GM23338 (cell line): ENCODE measurements around the gene SCLY. TPM values are rescaled to one million over a fixed set of nuclear protein-coding genes. Genes with fewer than 3 reads are reported as not detected.
A peak's percentile ranks its signal among the peaks of the same experiment; 100 is the strongest.

Experiments used
- ATAC-seq: fragments of 200-7000 bp; cut with Tn5 transposase; 3 replicates; pipeline ENCODE4 v1.9.1; 2020
- DNase-seq: peaks from one replicate; pipeline ENCODE4 v3.0.0-alpha.2; 2015; ENCODE audit warnings: low spot score
- H2AFZ ChIP-seq: fragments of 200-600 bp; sonication (generic); 2 replicates; pipeline ENCODE4 v1.8.0; 2016; ENCODE audit warnings: antibody characterized with exemption, mild to moderate bottlenecking, moderate library complexity
- H3F3A ChIP-seq: fragments of 200-600 bp; sonication (generic); replicated peaks from 2 replicates; pipeline ENCODE4 v1.8.0; 2017; ENCODE audit warnings: antibody characterized with exemption, mixed run types, low read depth
- H3K27ac ChIP-seq: fragments of 200-600 bp; sonication (generic); 2 replicates; pipeline ENCODE4 v1.6.1; 2016; ENCODE audit warnings: low read depth
- H3K27me3 ChIP-seq: fragments of 200-600 bp; sonication (generic); 2 replicates; pipeline ENCODE4 v1.8.0; 2016; ENCODE audit warnings: mild to moderate bottlenecking, mixed run types, moderate library complexity; ENCODE audit not compliant: insufficient read depth
- H3K36me3 ChIP-seq: fragments of 200-600 bp; sonication (generic); 2 replicates; pipeline ENCODE4 v1.8.0; 2016; ENCODE audit warnings: mild to moderate bottlenecking; ENCODE audit not compliant: insufficient read depth
- H3K4me1 ChIP-seq: fragments of 200-600 bp; sonication (generic); 2 replicates; pipeline ENCODE4 v1.8.0; 2016; ENCODE audit warnings: mild to moderate bottlenecking, moderate library complexity; ENCODE audit not compliant: insufficient read depth
- H3K4me2 ChIP-seq: fragments of 200-600 bp; sonication (generic); 2 replicates; pipeline ENCODE4 v1.7.1; 2017; ENCODE audit warnings: mixed run types
- H3K4me3 ChIP-seq: fragments of 200-600 bp; sonication (generic); 2 replicates; pipeline ENCODE4 v1.6.1; 2016; ENCODE audit warnings: mixed run types
- H3K79me2 ChIP-seq: fragments of 200-600 bp; sonication (generic); replicated peaks from 2 replicates; pipeline ENCODE4 v1.8.0; 2017; ENCODE audit warnings: mild to moderate bottlenecking; ENCODE audit not compliant: insufficient read depth
- H3K9me2 ChIP-seq: fragments of 200-600 bp; sonication (generic); 2 replicates; pipeline ENCODE4 v1.8.0; 2017; ENCODE audit not compliant: insufficient read depth
- H4K20me1 ChIP-seq: fragments of 200-600 bp; sonication (generic); replicated peaks from 2 replicates; pipeline ENCODE4 v1.8.0; 2017; ENCODE audit warnings: mild to moderate bottlenecking; ENCODE audit not compliant: insufficient read depth
- H3K27ac Mint-ChIP-seq: 2 replicates; pipeline ENCODE4 v1.8.0; 2020; ENCODE audit warnings: inconsistent platforms, mild to moderate bottlenecking, moderate library complexity, mixed read lengths
- H3K27me3 Mint-ChIP-seq: 3 replicates; pipeline ENCODE4 v1.8.0; 2022; ENCODE audit warnings: low read depth, mild to moderate bottlenecking, moderate library complexity, mixed read lengths, inconsistent platforms; ENCODE audit not compliant: insufficient read depth, poor library complexity
- H3K36me3 Mint-ChIP-seq: 3 replicates; pipeline ENCODE4 v1.8.0; 2021; ENCODE audit warnings: low read depth, mild to moderate bottlenecking, inconsistent platforms, moderate library complexity, mixed read lengths
- H3K4me1 Mint-ChIP-seq: 3 replicates; pipeline ENCODE4 v1.8.0; 2020; ENCODE audit warnings: mild to moderate bottlenecking, inconsistent platforms, mixed read lengths
- H3K4me3 Mint-ChIP-seq: 3 replicates; pipeline ENCODE4 v1.8.0; 2021; ENCODE audit warnings: moderate library complexity, mild to moderate bottlenecking, inconsistent platforms, mixed read lengths
- H3K9me3 Mint-ChIP-seq: 3 replicates; pipeline ENCODE4 v1.8.0; 2020; ENCODE audit warnings: moderate library complexity, mild to moderate bottlenecking, inconsistent platforms, mixed read lengths
- CREB1 ChIP-seq: fragments of 250-450 bp; sonication (Bioruptor Pico); IDR thresholded peaks from 2 replicates; pipeline ENCODE4 v1.5.0; 2020; ENCODE audit warnings: low read depth, mild to moderate bottlenecking, moderate library complexity
- EZH2 ChIP-seq: fragments of 200-600 bp; sonication (generic); IDR thresholded peaks from one replicate; pipeline ENCODE4 v1.8.0; 2017; ENCODE audit warnings: antibody characterized with exemption, mild to moderate bottlenecking, low read depth; ENCODE audit not compliant: unreplicated experiment
- EZH2phosphoT487 ChIP-seq: fragments of 200-600 bp; sonication (generic); IDR thresholded peaks from one replicate; pipeline ENCODE4 v1.8.1; 2018; ENCODE audit warnings: antibody characterized with exemption; ENCODE audit not compliant: unreplicated experiment
- JUNB ChIP-seq: IDR thresholded peaks from one replicate; pipeline ENCODE4 v1.6.1; 2016; ENCODE audit warnings: antibody characterized with exemption; ENCODE audit not compliant: unreplicated experiment
- NANOG ChIP-seq: IDR thresholded peaks from 2 replicates; pipeline ENCODE4 v1.6.1; 2016; ENCODE audit warnings: antibody characterized with exemption, borderline replicate concordance
- POLR2AphosphoS5 ChIP-seq: IDR thresholded peaks from 2 replicates; pipeline ENCODE4 v1.6.1; 2016; ENCODE audit warnings: antibody characterized with exemption, low read depth
- STAT1 ChIP-seq: IDR thresholded peaks from one replicate; pipeline ENCODE4 v1.6.1; 2016; ENCODE audit warnings: antibody characterized with exemption; ENCODE audit not compliant: unreplicated experiment
- ZNF114 ChIP-seq: fragments of 250-450 bp; sonication (Bioruptor Pico); IDR thresholded peaks from 2 replicates; pipeline ENCODE4 v1.5.0; 2020; ENCODE audit warnings: mild to moderate bottlenecking, moderate library complexity
- ZNF331 ChIP-seq: fragments of 250-450 bp; sonication (Bioruptor Pico); IDR thresholded peaks from 2 replicates; pipeline ENCODE4 v1.5.0; 2020; ENCODE audit warnings: low read depth, mild to moderate bottlenecking, moderate library complexity
- polyA plus RNA-seq: library from polyadenylated mRNA; unstranded; fragments of >200 nt; fragmentation: Nextera tagmentation; extraction: Ambion mirVana; gene quantifications from 2 replicates; pipeline ENCODE4 v1.2.1, GENCODE V29; 2016
- total RNA-seq: library from RNA; depleted of rRNA; stranded (reverse); fragments of >200 nt; shearing (Covaris generic); gene quantifications from 2 replicates; pipeline ENCODE4 v1.2.3, GENCODE V29; 2014
- TF ChIP-seq, protein P1 (sequence below), 2 experiments: fragments of 200-600 bp in 1 of 2; sonication (generic) in 1 of 2; conservative IDR thresholded peaks; 2 replicates each; pipeline versions ENCODE4 v1.5.1 to v1.6.1; 2016 to 2017; ENCODE audit warnings: antibody characterized with exemption in 2 of 2, low read depth in 2 of 2, mild to moderate bottlenecking in 2 of 2, moderate library complexity in 1 of 2
- TF ChIP-seq, protein P2 (sequence below): IDR thresholded peaks from 2 replicates; pipeline ENCODE4 v1.6.1; 2016; ENCODE audit warnings: antibody characterized with exemption
- TF ChIP-seq, protein P3 (sequence below): IDR thresholded peaks from one replicate; pipeline ENCODE4 v1.6.1; 2018; ENCODE audit warnings: antibody characterized with exemption; ENCODE audit not compliant: unreplicated experiment
- TF ChIP-seq, protein P4 (sequence below): fragments of 250-450 bp; sonication (Bioruptor Pico); IDR thresholded peaks from 2 replicates; pipeline ENCODE4 v1.5.0; 2020; ENCODE audit warnings: mild to moderate bottlenecking, moderate library complexity

The SCLY gene
- total and polyA plus RNA-seq, 2 experiments from 2014 or later, result 57.2 to 80.3 TPM

DNA sequence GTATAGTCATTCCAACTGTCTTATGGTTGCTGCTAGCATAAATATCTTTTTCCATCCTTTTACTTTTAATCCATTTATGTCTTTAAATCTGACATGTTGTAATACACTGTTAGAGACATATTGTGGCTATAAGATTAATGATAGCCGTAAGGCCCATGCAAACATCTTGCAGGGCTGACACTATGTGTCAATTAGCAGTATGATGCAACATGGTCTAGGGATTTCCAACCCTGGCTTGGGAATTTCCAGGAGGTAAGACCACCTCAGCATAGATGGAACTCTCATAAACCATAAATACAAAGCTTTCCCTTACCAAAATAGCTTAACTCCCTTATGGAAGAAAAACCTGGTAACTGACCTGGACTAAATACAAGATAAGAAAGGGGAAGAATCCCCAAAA lies 16.5 kb downstream of the SCLY start:
- Histone ChIP-seq H2AFZ (no peak overlapping the region), H3K36me3 (peaks cover 22% of the 10 kb centered on the region), H4K20me1 (peaks cover 17% of the 10 kb centered on the region), H3K4me1 (peaks cover 17% of the 10 kb centered on the region), H3F3A (no peaks in the 10 kb centered on the region), H3K4me2 (no peak overlapping the region), H3K79me2 (peaks cover 75% of the 10 kb centered on the region), H3K9me2 (no peaks in the 10 kb centered on the region), H3K27me3 (no peaks in the 10 kb centered on the region), H3K27ac (0 out of 2 replicates have a peak overlapping the region, but pooled peaks have one; percentile 33), H3K4me3 (no peak overlapping the region)
- Mint-ChIP-seq H3K27me3 (peaks cover 11% of the 10 kb centered on the region), H3K4me1 (peaks cover 29% of the 10 kb centered on the region), H3K4me3 (no peak overlapping the region), H3K27ac (peak overlapping the region; percentile 94), H3K36me3 (peaks cover 89% of the 10 kb centered on the region), H3K9me3 (no peaks in the 10 kb centered on the region; the same call in 2 of the 3 replicates)
- no peak for TF ChIP-seq CREB1 (CRISPR knock-in tag)
- TF ChIP-seq NANOG, result no peak
- TF ChIP-seq JUNB, result no peak
- TF ChIP-seq ZNF331, result no peak
- no peak for TF ChIP-seq EZH2phosphoT487
- no peak for TF ChIP-seq STAT1
- TF ChIP-seq, protein P1, sequence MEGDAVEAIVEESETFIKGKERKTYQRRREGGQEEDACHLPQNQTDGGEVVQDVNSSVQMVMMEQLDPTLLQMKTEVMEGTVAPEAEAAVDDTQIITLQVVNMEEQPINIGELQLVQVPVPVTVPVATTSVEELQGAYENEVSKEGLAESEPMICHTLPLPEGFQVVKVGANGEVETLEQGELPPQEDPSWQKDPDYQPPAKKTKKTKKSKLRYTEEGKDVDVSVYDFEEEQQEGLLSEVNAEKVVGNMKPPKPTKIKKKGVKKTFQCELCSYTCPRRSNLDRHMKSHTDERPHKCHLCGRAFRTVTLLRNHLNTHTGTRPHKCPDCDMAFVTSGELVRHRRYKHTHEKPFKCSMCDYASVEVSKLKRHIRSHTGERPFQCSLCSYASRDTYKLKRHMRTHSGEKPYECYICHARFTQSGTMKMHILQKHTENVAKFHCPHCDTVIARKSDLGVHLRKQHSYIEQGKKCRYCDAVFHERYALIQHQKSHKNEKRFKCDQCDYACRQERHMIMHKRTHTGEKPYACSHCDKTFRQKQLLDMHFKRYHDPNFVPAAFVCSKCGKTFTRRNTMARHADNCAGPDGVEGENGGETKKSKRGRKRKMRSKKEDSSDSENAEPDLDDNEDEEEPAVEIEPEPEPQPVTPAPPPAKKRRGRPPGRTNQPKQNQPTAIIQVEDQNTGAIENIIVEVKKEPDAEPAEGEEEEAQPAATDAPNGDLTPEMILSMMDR (conservative IDR thresholded peaks at IDR 0.05; ENCODE audit: low read depth in 2 of 2), result no peak
- TF ChIP-seq, protein P2, sequence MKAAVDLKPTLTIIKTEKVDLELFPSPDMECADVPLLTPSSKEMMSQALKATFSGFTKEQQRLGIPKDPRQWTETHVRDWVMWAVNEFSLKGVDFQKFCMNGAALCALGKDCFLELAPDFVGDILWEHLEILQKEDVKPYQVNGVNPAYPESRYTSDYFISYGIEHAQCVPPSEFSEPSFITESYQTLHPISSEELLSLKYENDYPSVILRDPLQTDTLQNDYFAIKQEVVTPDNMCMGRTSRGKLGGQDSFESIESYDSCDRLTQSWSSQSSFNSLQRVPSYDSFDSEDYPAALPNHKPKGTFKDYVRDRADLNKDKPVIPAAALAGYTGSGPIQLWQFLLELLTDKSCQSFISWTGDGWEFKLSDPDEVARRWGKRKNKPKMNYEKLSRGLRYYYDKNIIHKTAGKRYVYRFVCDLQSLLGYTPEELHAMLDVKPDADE, result no peak
- TF ChIP-seq, protein P3, sequence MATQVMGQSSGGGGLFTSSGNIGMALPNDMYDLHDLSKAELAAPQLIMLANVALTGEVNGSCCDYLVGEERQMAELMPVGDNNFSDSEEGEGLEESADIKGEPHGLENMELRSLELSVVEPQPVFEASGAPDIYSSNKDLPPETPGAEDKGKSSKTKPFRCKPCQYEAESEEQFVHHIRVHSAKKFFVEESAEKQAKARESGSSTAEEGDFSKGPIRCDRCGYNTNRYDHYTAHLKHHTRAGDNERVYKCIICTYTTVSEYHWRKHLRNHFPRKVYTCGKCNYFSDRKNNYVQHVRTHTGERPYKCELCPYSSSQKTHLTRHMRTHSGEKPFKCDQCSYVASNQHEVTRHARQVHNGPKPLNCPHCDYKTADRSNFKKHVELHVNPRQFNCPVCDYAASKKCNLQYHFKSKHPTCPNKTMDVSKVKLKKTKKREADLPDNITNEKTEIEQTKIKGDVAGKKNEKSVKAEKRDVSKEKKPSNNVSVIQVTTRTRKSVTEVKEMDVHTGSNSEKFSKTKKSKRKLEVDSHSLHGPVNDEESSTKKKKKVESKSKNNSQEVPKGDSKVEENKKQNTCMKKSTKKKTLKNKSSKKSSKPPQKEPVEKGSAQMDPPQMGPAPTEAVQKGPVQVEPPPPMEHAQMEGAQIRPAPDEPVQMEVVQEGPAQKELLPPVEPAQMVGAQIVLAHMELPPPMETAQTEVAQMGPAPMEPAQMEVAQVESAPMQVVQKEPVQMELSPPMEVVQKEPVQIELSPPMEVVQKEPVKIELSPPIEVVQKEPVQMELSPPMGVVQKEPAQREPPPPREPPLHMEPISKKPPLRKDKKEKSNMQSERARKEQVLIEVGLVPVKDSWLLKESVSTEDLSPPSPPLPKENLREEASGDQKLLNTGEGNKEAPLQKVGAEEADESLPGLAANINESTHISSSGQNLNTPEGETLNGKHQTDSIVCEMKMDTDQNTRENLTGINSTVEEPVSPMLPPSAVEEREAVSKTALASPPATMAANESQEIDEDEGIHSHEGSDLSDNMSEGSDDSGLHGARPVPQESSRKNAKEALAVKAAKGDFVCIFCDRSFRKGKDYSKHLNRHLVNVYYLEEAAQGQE, result no peak
- TF ChIP-seq POLR2AphosphoS5, result no peak
- TF ChIP-seq EZH2, result no peak
- TF ChIP-seq, protein P4, sequence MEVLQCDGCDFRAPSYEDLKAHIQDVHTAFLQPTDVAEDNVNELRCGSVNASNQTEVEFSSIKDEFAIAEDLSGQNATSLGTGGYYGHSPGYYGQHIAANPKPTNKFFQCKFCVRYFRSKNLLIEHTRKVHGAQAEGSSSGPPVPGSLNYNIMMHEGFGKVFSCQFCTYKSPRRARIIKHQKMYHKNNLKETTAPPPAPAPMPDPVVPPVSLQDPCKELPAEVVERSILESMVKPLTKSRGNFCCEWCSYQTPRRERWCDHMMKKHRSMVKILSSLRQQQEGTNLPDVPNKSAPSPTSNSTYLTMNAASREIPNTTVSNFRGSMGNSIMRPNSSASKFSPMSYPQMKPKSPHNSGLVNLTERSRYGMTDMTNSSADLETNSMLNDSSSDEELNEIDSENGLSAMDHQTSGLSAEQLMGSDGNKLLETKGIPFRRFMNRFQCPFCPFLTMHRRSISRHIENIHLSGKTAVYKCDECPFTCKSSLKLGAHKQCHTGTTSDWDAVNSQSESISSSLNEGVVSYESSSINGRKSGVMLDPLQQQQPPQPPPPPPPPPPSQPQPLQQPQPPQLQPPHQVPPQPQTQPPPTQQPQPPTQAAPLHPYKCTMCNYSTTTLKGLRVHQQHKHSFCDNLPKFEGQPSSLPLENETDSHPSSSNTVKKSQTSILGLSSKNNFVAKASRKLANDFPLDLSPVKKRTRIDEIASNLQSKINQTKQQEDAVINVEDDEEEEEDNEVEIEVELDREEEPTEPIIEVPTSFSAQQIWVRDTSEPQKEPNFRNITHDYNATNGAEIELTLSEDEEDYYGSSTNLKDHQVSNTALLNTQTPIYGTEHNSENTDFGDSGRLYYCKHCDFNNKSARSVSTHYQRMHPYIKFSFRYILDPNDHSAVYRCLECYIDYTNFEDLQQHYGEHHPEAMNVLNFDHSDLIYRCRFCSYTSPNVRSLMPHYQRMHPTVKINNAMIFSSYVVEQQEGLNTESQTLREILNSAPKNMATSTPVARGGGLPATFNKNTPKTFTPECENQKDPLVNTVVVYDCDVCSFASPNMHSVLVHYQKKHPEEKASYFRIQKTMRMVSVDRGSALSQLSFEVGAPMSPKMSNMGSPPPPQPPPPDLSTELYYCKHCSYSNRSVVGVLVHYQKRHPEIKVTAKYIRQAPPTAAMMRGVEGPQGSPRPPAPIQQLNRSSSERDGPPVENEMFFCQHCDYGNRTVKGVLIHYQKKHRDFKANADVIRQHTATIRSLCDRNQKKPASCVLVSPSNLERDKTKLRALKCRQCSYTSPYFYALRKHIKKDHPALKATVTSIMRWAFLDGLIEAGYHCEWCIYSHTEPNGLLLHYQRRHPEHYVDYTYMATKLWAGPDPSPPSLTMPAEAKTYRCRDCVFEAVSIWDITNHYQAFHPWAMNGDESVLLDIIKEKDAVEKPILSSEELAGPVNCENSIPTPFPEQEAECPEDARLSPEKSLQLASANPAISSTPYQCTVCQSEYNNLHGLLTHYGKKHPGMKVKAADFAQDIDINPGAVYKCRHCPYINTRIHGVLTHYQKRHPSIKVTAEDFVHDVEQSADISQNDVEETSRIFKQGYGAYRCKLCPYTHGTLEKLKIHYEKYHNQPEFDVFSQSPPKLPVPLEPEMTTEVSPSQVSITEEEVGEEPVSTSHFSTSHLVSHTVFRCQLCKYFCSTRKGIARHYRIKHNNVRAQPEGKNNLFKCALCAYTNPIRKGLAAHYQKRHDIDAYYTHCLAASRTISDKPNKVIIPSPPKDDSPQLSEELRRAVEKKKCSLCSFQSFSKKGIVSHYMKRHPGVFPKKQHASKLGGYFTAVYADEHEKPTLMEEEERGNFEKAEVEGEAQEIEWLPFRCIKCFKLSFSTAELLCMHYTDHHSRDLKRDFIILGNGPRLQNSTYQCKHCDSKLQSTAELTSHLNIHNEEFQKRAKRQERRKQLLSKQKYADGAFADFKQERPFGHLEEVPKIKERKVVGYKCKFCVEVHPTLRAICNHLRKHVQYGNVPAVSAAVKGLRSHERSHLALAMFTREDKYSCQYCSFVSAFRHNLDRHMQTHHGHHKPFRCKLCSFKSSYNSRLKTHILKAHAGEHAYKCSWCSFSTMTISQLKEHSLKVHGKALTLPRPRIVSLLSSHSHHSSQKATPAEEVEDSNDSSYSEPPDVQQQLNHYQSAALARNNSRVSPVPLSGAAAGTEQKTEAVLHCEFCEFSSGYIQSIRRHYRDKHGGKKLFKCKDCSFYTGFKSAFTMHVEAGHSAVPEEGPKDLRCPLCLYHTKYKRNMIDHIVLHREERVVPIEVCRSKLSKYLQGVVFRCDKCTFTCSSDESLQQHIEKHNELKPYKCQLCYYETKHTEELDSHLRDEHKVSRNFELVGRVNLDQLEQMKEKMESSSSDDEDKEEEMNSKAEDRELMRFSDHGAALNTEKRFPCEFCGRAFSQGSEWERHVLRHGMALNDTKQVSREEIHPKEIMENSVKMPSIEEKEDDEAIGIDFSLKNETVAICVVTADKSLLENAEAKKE (CRISPR knock-in tag), result no peak
- TF ChIP-seq ZNF114, result no peak
- DNase-seq (no peak), ATAC-seq (no peak)
